K562 (cell line): ENCODE results near the gene SPATA25. TPM values are rescaled to one million over a fixed set of nuclear protein-coding genes. Genes with fewer than 3 reads are reported as not detected.

Experiments
- ATAC-seq: fragments of 200-7000 bp; cut with Tn5 transposase; 3 replicates; pipeline ENCODE4 v1.9.1; 2020; ENCODE audit warnings: moderate library complexity
- BruUV-seq: library from RNA; stranded (reverse); fragments of 400-500 nt; replicated peaks from 2 replicates; lab custom pipeline; 2021; lab: Mats Ljungman, UMichigan
- CTCF ChIA-PET: fragments of 300-600 bp; formaldehyde crosslinking; extraction: SDS; loops from one replicate; lab custom pipeline; 2021; ENCODE audit warnings: low intra/inter-chr PET ratio; lab: Yijun Ruan, JAX
- POLR2A ChIA-PET: fragments of 300-600, 350-650 bp; sonication (Branson Sonifier 250); formaldehyde crosslinking; extraction: SDS; loops from one replicate; lab custom pipeline; 2021; ENCODE audit warnings: antibody characterized with exemption, inconsistent platforms; lab: Yijun Ruan, JAX
- DNase-seq, 4 experiments: peaks; one replicate each; pipeline versions ENCODE4 v3.0.0 to v3.0.0-alpha.2; 2011 to 2018; ENCODE audit warnings: low spot score in 3 of 4, mixed read lengths in 3 of 4; ENCODE audit errors: extremely low read depth in 1 of 4
- FAIRE-seq: peaks from 2 replicates; lab custom pipeline; 2011; peaks lifted over from hg19 to GRCh38; lab: Jason Lieb, UNC
- H2AFZ ChIP-seq: 2 replicates; pipeline ENCODE4 v1.6.0; 2011; ENCODE audit warnings: low read depth, low read length, control low read depth, inconsistent platforms
- H3K27ac ChIP-seq: fragments of 200-600 bp; 3 replicates; pipeline ENCODE4 v1.8.0; 2011; ENCODE audit warnings: low read depth, mild to moderate bottlenecking, control low read depth, inconsistent platforms, low read length, moderate library complexity, mixed read lengths; ENCODE audit errors: extremely low read depth
- H3K27me3 ChIP-seq, 2 experiments: fragments of 300-600 bp in 1 of 2; 2 replicates in 1 of 2; 3 replicates in 1 of 2; pipeline versions ENCODE4 v1.6.0 to v1.8.0; 2011; ENCODE audit warnings: inconsistent platforms in 2 of 2, low read length in 2 of 2, mild to moderate bottlenecking in 1 of 2, mixed read lengths in 1 of 2, moderate library complexity in 1 of 2; ENCODE audit not compliant: control insufficient read depth in 2 of 2, insufficient read depth in 2 of 2
- H3K36me3 ChIP-seq: fragments of 300-600 bp; 3 replicates; pipeline ENCODE4 v1.8.0; 2011; ENCODE audit warnings: mild to moderate bottlenecking, low read length, inconsistent platforms; ENCODE audit not compliant: control insufficient read depth, insufficient read depth
- H3K4me1 ChIP-seq, 2 experiments: fragments of 200-600 bp in 1 of 2; replicated peaks in 1 of 2; 2 replicates in 1 of 2; 3 replicates in 1 of 2; pipeline versions ENCODE4 v1.5.1 to v1.8.0; 2011; ENCODE audit warnings: inconsistent platforms in 2 of 2, low read length in 2 of 2, mild to moderate bottlenecking in 1 of 2, mixed read lengths in 1 of 2, moderate library complexity in 1 of 2; ENCODE audit not compliant: control insufficient read depth in 2 of 2, insufficient read depth in 2 of 2
- H3K4me2 ChIP-seq: 2 replicates; pipeline ENCODE4 v1.6.1; 2011; ENCODE audit warnings: low read length, control low read depth, inconsistent platforms, mixed read lengths; ENCODE audit not compliant: insufficient read depth
- H3K4me3 ChIP-seq: fragments of 200-600 bp; sonication (generic), shearing (Covaris generic); 2 replicates; pipeline ENCODE4 v1.5.1; 2016; ENCODE audit warnings: control low read depth, inconsistent platforms
- H3K79me2 ChIP-seq: fragments of 200-600 bp; 3 replicates; pipeline ENCODE4 v1.8.0; 2011; ENCODE audit warnings: low read length, inconsistent platforms; ENCODE audit not compliant: control insufficient read depth, insufficient read depth
- H3K9ac ChIP-seq, 2 experiments: 2 replicates each; pipeline versions ENCODE4 v1.6.0 to v1.6.1; 2011; ENCODE audit warnings: low read depth in 2 of 2, low read length in 2 of 2, control low read depth in 1 of 2, inconsistent platforms in 1 of 2, mild to moderate bottlenecking in 1 of 2, mixed read lengths in 1 of 2; ENCODE audit not compliant: insufficient read depth in 1 of 2
- H3K9me1 ChIP-seq: one replicate; pipeline ENCODE4 v1.6.0; 2011; ENCODE audit warnings: inconsistent platforms, mild to moderate bottlenecking, low read length, moderate library complexity; ENCODE audit not compliant: control insufficient read depth, insufficient read depth
- H3K9me3 ChIP-seq: replicated peaks from 2 replicates; pipeline ENCODE4 v1.5.1; 2011; ENCODE audit warnings: low read depth, low read length, inconsistent platforms; ENCODE audit not compliant: control insufficient read depth, insufficient read depth
- H4K20me1 ChIP-seq: replicated peaks from 2 replicates; pipeline ENCODE4 v1.6.1; 2011; ENCODE audit warnings: low read length, inconsistent platforms, mixed read lengths; ENCODE audit not compliant: control insufficient read depth, insufficient read depth
- ARID1B ChIP-seq: fragments of 450-650 bp; IDR thresholded peaks from 2 replicates; pipeline ENCODE4 v1.6.1; 2016; ENCODE audit warnings: antibody characterized with exemption, mild to moderate bottlenecking, inconsistent platforms
- C11orf30 ChIP-seq: fragments of 450-650 bp; IDR thresholded peaks from 2 replicates; pipeline ENCODE4 v1.6.1; 2016; ENCODE audit warnings: low read depth, mild to moderate bottlenecking
- CBFA2T2 ChIP-seq: fragments of 450-650 bp; conservative IDR thresholded peaks from 2 replicates; pipeline ENCODE4 v1.6.1; 2017; ENCODE audit warnings: mild to moderate bottlenecking
- CBFA2T3 ChIP-seq: fragments of 450-650 bp; IDR thresholded peaks from 2 replicates; pipeline ENCODE4 v1.6.1; 2017
- CEBPZ ChIP-seq: fragments of 150-350 bp; IDR thresholded peaks from 2 replicates; pipeline ENCODE4 v1.6.1; 2014; ENCODE audit warnings: low read depth, mild to moderate bottlenecking, low read length, borderline replicate concordance
- ELF4 ChIP-seq: fragments of 450-650 bp; formaldehyde crosslinking; IDR thresholded peaks from 2 replicates; pipeline ENCODE4 v1.4.0; 2022; ENCODE audit warnings: missing genetic modification characterization
- EP300 ChIP-seq: IDR thresholded peaks from 2 replicates; pipeline ENCODE4 v1.6.1; 2012; ENCODE audit warnings: low read length, improper control_type of control experiment
- FOXM1 ChIP-seq, 2 experiments: fragments of 450-650 bp in 1 of 2; sonication (generic) in 1 of 2; formaldehyde crosslinking in 1 of 2; IDR thresholded peaks; 2 replicates each; pipeline versions ENCODE4 v1.6.1 to v1.9.0; 2017 to 2022; ENCODE audit warnings: low read depth in 2 of 2, mild to moderate bottlenecking in 2 of 2, missing genetic modification reagents in 1 of 2, moderate library complexity in 1 of 2
- MYBL2 ChIP-seq, 2 experiments: fragments of 450-650 bp in 1 of 2; sonication (generic) in 1 of 2; formaldehyde crosslinking in 1 of 2; IDR thresholded peaks; 2 replicates each; pipeline versions ENCODE4 v1.6.1 to v1.8.1; 2017 to 2022; ENCODE audit warnings: borderline replicate concordance in 1 of 2, inconsistent platforms in 1 of 2, low read depth in 1 of 2, mild to moderate bottlenecking in 1 of 2, missing genetic modification reagents in 1 of 2, moderate library complexity in 1 of 2
- NCOR1 ChIP-seq: fragments of 450-650 bp; IDR thresholded peaks from 2 replicates; pipeline ENCODE4 v1.6.1; 2016; ENCODE audit warnings: mild to moderate bottlenecking, moderate library complexity
- NFIC ChIP-seq: fragments of 450-650 bp; IDR thresholded peaks from 2 replicates; pipeline ENCODE4 v1.6.1; 2017; ENCODE audit warnings: mild to moderate bottlenecking, inconsistent platforms
- TAL1 ChIP-seq: fragments of 450-650 bp; IDR thresholded peaks from 2 replicates; pipeline ENCODE4 v1.6.1; 2016; ENCODE audit warnings: mild to moderate bottlenecking
- TCF3 ChIP-seq: sonication (generic); formaldehyde crosslinking; IDR thresholded peaks from 2 replicates; pipeline ENCODE4 v1.4.0; 2020; ENCODE audit warnings: mild to moderate bottlenecking, missing genetic modification reagents
- ZNF316 ChIP-seq: fragments of 450-650 bp; IDR thresholded peaks from 2 replicates; pipeline ENCODE4 v1.6.1; 2016
- ZNF764 ChIP-seq: fragments of 250-450 bp; sonication (Bioruptor Pico); IDR thresholded peaks from 2 replicates; pipeline ENCODE4 v1.4.0; 2020; ENCODE audit warnings: low read depth, mild to moderate bottlenecking, moderate library complexity
- WGBS: fragments of 100-300 bp; shearing (Covaris generic); methylation state at CpG from one replicate; pipeline ENCODE4 v1.1.6; 2016; ENCODE audit warnings: low coverage, mixed read lengths; ENCODE audit not compliant: insufficient coverage; ENCODE audit errors: missing lambda C conversion rate; 5-methylcytosine and 5-hydroxymethylcytosine counted together
- in situ Hi-C: fragments of 300-500 bp; cut with MboI; formaldehyde crosslinking; loops from 4 replicates; pipeline ENCODE4 v1.15.0; 2018; ENCODE audit warnings: inconsistent platforms, mixed read lengths
- intact Hi-C: fragments of 100-400 bp; cut with micrococcal nuclease; formaldehyde crosslinking; loops from 2 replicates; pipeline ENCODE4 v1.14.2; 2022
- polyA plus RNA-seq, 8 experiments: library from polyadenylated mRNA; depleted of rRNA in 4 of 8; stranded (reverse) in 5 of 8; unstranded in 3 of 8; fragments of >200 nt; fragmentation: Nextera tagmentation in 2 of 8; fragmentation: Illumina TruSeq in 1 of 8; extraction: Ambion mirVana in 2 of 8; extraction: Trizol in 1 of 8; gene quantifications; 2 replicates each; pipeline versions ENCODE4 v1.2.1 to v1.2.3, GENCODE V29; 2011 to 2014; ENCODE audit warnings: inconsistent platforms in 1 of 8, missing spikeins in 1 of 8
- total RNA-seq, 7 experiments: library from RNA; depleted of rRNA in 6 of 7; stranded (reverse); fragments of >200 nt in 6 of 7; fragmentation: Illumina TruSeq in 2 of 7; extraction: Trizol in 2 of 7; gene quantifications; 2 replicates each; pipeline versions ENCODE4 v1.2.1 to v1.2.3, GENCODE V29; 2011 to 2021; ENCODE audit warnings: low replicate concordance in 1 of 7
- TF ChIP-seq, protein P1 (sequence below): sonication (generic); formaldehyde crosslinking; IDR thresholded peaks from 2 replicates; pipeline ENCODE4 v1.8.1; 2023; ENCODE audit warnings: mild to moderate bottlenecking, missing genetic modification reagents

SPATA25 gene
- total and polyA plus RNA-seq, 9 of the 15 experiments (the other 6 are each of a cell fraction or from before 2014, with no cell fraction given), result 0.21 to 0.95 (median 0.53) TPM; not detected in 3

GRCh38 chr20:45873409-45874103 lies 13.9 kb downstream of the SPATA25 start:
- Histone ChIP-seq H3K9me1 (no peaks in the 10 kb centered on the region), H3K27ac (no peak overlapping the region), H3K4me1 (peaks cover 18 to 19% of the 10 kb centered on the region in 2 experiments), H3K9me3 (no peaks in the 10 kb centered on the region), H3K4me2 (no peak overlapping the region), H3K36me3 (no peaks in the 10 kb centered on the region; the same call in 1 of the 3 replicates), H3K27me3 (no peaks in the 10 kb centered on the region), H3K79me2 (no peaks in the 10 kb centered on the region), H3K4me3 (no peak overlapping the region), H2AFZ (no peak overlapping the region), H4K20me1 (no peaks in the 10 kb centered on the region), H3K9ac (no peak overlapping the region)
- intact Hi-C loops, result no loop called here
- ATAC-seq (no peak), FAIRE-seq (peak; percentile 6), DNase-seq (no peak)
- in situ Hi-C loops, result no loop called here
- ChIA-PET POLR2A (interaction anchor here (0.7 to 1.4 kb wide), 3 partner anchors 11 to 61 kb away, joined by 3 to 7 read pairs (median 3); partner anchors contain the start of gene PCIF1), CTCF (no interaction called here)
- BruUV-seq, result no TSS peak
- 0% methylated on average over 1 of the region's 1 CpG for WGBS
- TF ChIP-seq CEBPZ (no peak), ZNF316 (0 out of 2 replicates have a peak, but pooled peaks have one; percentile 6), ZNF764 (CRISPR knock-in tag) (no peak), C11orf30 (0 out of 2 replicates have a peak, but pooled peaks have one; percentile 13), NCOR1 (0 out of 2 replicates have a peak, but pooled peaks have one; percentile 12), TCF3 (CRISPR knock-in tag) (peak; percentile 48), MYBL2 (IDR thresholded peaks at IDR 0.05; ENCODE audit: low read depth) (0 out of 2 replicates have a peak, but pooled peaks have one; percentile 25), MYBL2 (CRISPR knock-in tag; IDR thresholded peaks at IDR 0.05; ENCODE audit: borderline replicate concordance) (no peak), ARID1B (peak; percentile 53), NFIC (0 out of 2 replicates have a peak, but pooled peaks have one; percentile 6), FOXM1 (IDR thresholded peaks at IDR 0.05; ENCODE audit: low read depth) (0 out of 2 replicates have a peak, but pooled peaks have one; percentile 29), FOXM1 (CRISPR knock-in tag; IDR thresholded peaks at IDR 0.05; ENCODE audit: low read depth) (no peak), CBFA2T2 (peak; percentile 44), ELF4 (CRISPR knock-in tag) (no peak), EP300 (peak; percentile 40; the same call in 1 of the 2 replicates), TAL1 (peak; percentile 36; the same call in 1 of the 2 replicates), CBFA2T3 (peak; percentile 73)
- TF ChIP-seq, protein P1, sequence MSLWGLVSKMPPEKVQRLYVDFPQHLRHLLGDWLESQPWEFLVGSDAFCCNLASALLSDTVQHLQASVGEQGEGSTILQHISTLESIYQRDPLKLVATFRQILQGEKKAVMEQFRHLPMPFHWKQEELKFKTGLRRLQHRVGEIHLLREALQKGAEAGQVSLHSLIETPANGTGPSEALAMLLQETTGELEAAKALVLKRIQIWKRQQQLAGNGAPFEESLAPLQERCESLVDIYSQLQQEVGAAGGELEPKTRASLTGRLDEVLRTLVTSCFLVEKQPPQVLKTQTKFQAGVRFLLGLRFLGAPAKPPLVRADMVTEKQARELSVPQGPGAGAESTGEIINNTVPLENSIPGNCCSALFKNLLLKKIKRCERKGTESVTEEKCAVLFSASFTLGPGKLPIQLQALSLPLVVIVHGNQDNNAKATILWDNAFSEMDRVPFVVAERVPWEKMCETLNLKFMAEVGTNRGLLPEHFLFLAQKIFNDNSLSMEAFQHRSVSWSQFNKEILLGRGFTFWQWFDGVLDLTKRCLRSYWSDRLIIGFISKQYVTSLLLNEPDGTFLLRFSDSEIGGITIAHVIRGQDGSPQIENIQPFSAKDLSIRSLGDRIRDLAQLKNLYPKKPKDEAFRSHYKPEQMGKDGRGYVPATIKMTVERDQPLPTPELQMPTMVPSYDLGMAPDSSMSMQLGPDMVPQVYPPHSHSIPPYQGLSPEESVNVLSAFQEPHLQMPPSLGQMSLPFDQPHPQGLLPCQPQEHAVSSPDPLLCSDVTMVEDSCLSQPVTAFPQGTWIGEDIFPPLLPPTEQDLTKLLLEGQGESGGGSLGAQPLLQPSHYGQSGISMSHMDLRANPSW (CRISPR knock-in tag), result no peak
